Kidney (tissue), 14 donors: ENCODE data around the gene RILPL2. TPM values are rescaled to one million over a fixed set of nuclear protein-coding genes. Genes with fewer than 3 reads are reported as not detected.

Source experiments
- DNase-seq, 5 donors: peaks; one replicate each; pipeline ENCODE4 v3.0.0-alpha.2; 2013 to 2020
- FAIRE-seq: peaks from 2 replicates; lab custom pipeline; 2012; peaks lifted over from hg19 to GRCh38; lab: Jason Lieb, UNC
- H3K27ac ChIP-seq, 2 donors: one replicate each; pipeline ENCODE4 v1.7.0; 2013; ENCODE audit warnings: low read depth in 2 of 2, low read length in 2 of 2, inconsistent platforms in 1 of 2
- H3K27me3 ChIP-seq: one replicate; pipeline ENCODE4 v1.7.1; 2013; ENCODE audit warnings: low read length, inconsistent platforms; ENCODE audit not compliant: control insufficient read depth, insufficient read depth
- H3K36me3 ChIP-seq, 3 donors: one replicate each; pipeline versions ENCODE4 v1.7.0 to v1.7.1; 2013; ENCODE audit warnings: low read length in 3 of 3, control low read depth in 1 of 3, inconsistent platforms in 1 of 3; ENCODE audit not compliant: insufficient read depth in 3 of 3, control insufficient read depth in 2 of 3
- H3K4me1 ChIP-seq, 3 donors: one replicate each; pipeline versions ENCODE4 v1.7.0 to v1.7.1; 2013; ENCODE audit warnings: low read length in 3 of 3, inconsistent platforms in 1 of 3, low read depth in 1 of 3; ENCODE audit not compliant: control insufficient read depth in 2 of 3, insufficient read depth in 2 of 3
- H3K4me3 ChIP-seq, 3 donors: one replicate each; pipeline versions ENCODE4 v1.7.0 to v1.8.1; 2013; ENCODE audit warnings: low read length in 3 of 3, control low read depth in 1 of 3, inconsistent platforms in 1 of 3
- H3K9ac ChIP-seq, 3 donors: one replicate each; pipeline versions ENCODE4 v1.7.0 to v1.7.1; 2013; ENCODE audit warnings: low read length in 3 of 3, control low read depth in 1 of 3, inconsistent platforms in 1 of 3
- H3K9me3 ChIP-seq, 3 donors: one replicate each; pipeline versions ENCODE4 v1.7.0 to v1.7.1; 2013; ENCODE audit warnings: low read length in 3 of 3, control low read depth in 1 of 3, inconsistent platforms in 1 of 3; ENCODE audit not compliant: control insufficient read depth in 2 of 3, insufficient read depth in 1 of 3
- CTCF ChIP-seq: IDR thresholded peaks from 3 replicates; pipeline ENCODE4 v1.5.1; 2012; ENCODE audit warnings: mild to moderate bottlenecking, moderate library complexity, borderline replicate concordance; ENCODE audit not compliant: insufficient read depth; ENCODE audit errors: extremely low read depth
- intact Hi-C: fragments of 100-400 bp; cut with DNase I; formaldehyde crosslinking; loops from one replicate; pipeline ENCODE4 v1.11.1; 2022
- polyA plus RNA-seq: library from polyadenylated mRNA; stranded (reverse); fragments of 350-450 nt; fragmentation: Illumina TruSeq; extraction: RNeasy Lipid Tissue Mini Kit (QIAGEN cat#74804); gene quantifications from one replicate; pipeline ENCODE4 v1.2.3, GENCODE V29; 2014; ENCODE audit warnings: low read depth, low replicate concordance; ENCODE audit not compliant: insufficient read depth
- total RNA-seq: library from RNA; stranded (reverse); fragmentation: NEBNext Ultra II Directional; extraction: Animal tissue kit (Norgen Biotek cat#: 25700); gene quantifications from one replicate; pipeline ENCODE4 v1.2.1, GENCODE V29; 2021
- donor health status: control.
- donor health status: control.
- donor health status: control.
- donor health status: control.
- donor health status: control.
- donor health status: DM: yes; HTN: yes; CAD: no.
- donor health status: Normal renal cell carcinoma (clear cell type).

Gene RILPL2
- total and polyA plus RNA-seq, 2 donors from 2014 or later, result 8.0 to 11.1 TPM

- Histone ChIP-seq H3K4me3 (no peak overlapping the region), H3K36me3 (peaks cover 7 to 29% (median 25%) of the 10 kb centered on the region in 3 donors), H3K9me3 (no peaks in the 10 kb centered on the region), H3K4me1 (peaks cover 0 to 10% (median 4%) of the 10 kb centered on the region in 3 donors), H3K9ac (no peak overlapping the region), H3K27ac (no peak overlapping the region), H3K27me3 (no peaks in the 10 kb centered on the region)
- TF ChIP-seq CTCF, result no peak
- no peak for FAIRE-seq
- no peak for DNase-seq
- intact Hi-C loops, result no loop called here
Measured at GRCh38 chr12:123396543-123396942, 39.9 kb downstream of the RILPL2 start.

- peaks cover 0 to 17% (median 4%) of the 10 kb centered on the region in 3 donors for H3K4me1 ChIP-seq
- peaks cover 14 to 34% (median 32%) of the 10 kb centered on the region in 3 donors for H3K36me3 ChIP-seq
- intact Hi-C loops, result no loop called here
- TF ChIP-seq CTCF, result no peak
- no peak overlapping the region for H3K27ac ChIP-seq
- no peak for FAIRE-seq
- no peak overlapping the region for H3K4me3 ChIP-seq
- H3K27me3 ChIP-seq, result no peaks in the 10 kb centered on the region
- no peak overlapping the region for H3K9ac ChIP-seq
- no peaks in the 10 kb centered on the region for H3K9me3 ChIP-seq
- DNase-seq, result no peak
Measured at GRCh38 chr12:123395236-123395635, 41.2 kb downstream of the RILPL2 start.

- Histone ChIP-seq H3K27ac (no peak overlapping the region), H3K4me1 (peaks cover 0 to 21% (median 4%) of the 10 kb centered on the region in 3 donors), H3K36me3 (peaks cover 14 to 34% (median 32%) of the 10 kb centered on the region in 3 donors), H3K27me3 (no peaks in the 10 kb centered on the region), H3K4me3 (no peak overlapping the region), H3K9ac (no peak overlapping the region), H3K9me3 (no peaks in the 10 kb centered on the region)
- no peak for DNase-seq
- no peak for TF ChIP-seq CTCF
- no peak for FAIRE-seq
- intact Hi-C loops, result no loop called here
Measured at GRCh38 chr12:123393747-123394146, 42.7 kb downstream of the RILPL2 start.
